Activated CD4-positive, alpha-beta T cell treated with anti-CD3 and anti-CD28 coated beads for 1 hour (primary cell): ENCODE results near the gene TCF4.

Source experiments
- DNase-seq: peaks from one replicate; pipeline ENCODE4 v3.0.0-alpha.2; 2020

Gene TCF4

GRCh38 chr18:55248495-55248894 is 339.5 kb downstream of the TCF4 start:
- no peak for DNase-seq

GRCh38 chr18:55247032-55247431 is 341.0 kb downstream of the TCF4 start:
- DNase-seq: no peak

DNA sequence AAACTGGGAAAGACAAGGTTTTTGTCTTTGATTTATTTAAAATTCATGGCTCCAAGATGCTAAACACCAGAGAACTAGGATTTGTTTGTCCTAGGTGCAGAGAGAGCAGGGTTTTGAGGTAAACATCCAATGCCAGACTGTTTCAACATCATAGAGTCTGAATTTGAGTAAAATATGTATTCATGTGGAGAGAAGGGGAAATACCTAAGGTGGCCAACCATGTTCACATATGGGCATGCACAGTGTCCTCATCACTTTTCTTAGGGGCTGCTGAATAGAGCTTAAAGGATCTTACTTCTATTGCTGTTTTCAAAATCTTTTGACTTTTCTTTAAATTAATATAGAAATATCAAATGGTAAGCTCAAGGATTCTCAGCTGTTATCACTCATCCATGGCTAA is 341.7 kb downstream of the TCF4 start:
- no peak for DNase-seq

- DNase-seq: no peak
Observed at GRCh38 chr18:55245211-55245614, 342.8 kb downstream of the TCF4 start.

- DNase-seq: no peak
Observed at GRCh38 chr18:55244546-55244945, 343.4 kb downstream of the TCF4 start.

DNA sequence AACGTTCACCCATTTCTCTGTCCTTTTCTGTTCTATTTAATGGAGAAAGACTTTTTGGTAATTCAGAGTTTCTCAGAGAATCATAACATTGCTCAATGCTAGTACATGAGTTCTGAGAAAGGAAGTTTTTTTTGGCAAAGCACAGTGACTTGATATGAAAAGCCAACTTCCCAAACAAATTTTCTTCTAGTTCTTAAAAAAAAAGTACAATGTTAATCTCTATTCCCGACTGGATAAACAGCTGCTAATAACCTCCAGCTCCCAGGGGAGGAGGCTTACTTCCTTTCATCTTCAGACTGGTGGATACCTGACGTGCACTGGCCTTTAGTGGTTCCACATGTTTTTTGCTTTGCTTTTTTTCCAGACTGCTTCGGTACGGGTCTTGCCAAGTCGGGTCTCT is 344.1 kb downstream of the TCF4 start:
- no peak for DNase-seq

DNA sequence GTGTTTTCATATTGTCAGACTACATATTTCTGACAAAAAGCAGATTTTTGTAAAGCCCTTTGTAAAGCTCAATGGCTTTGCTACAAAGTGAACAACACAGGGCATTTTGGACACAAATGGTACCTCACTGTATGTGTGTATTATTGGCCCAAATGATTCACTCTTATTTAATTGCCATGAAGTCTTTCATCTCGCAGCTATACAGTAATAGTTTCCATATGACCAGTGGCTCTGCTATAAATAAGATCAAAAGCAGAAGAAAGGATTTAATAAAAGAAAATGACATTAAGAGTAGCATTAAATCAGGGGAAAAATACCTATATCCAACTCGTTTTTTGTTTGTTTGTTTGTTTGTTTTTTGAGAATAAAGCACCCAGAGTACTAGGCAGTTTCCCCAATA is 344.7 kb downstream of the TCF4 start:
- no peak for DNase-seq

GRCh38 chr18:55240978-55241377 is 347.0 kb downstream of the TCF4 start:
- DNase-seq: no peak

DNA sequence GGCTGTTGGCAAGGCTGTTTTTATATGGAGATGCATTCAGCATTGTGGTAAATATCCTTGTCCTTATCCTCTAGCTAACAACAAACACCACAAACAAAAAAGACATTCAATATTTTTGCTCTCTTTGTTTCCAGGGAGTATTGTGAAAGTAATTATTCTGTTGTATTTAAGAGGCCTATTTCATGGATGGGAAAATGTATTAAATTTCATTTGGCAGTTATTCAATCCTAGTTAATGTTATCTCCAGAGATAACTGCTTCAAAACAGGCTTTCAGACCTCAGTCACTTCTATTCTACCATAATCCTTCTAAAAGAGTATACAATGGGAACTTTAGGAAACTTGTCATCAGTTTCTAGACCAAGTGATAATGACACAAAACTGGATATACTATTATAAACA is 348.3 kb downstream of the TCF4 start:
- no peak for DNase-seq

GRCh38 chr18:55237660-55238059 is 350.3 kb downstream of the TCF4 start:
- no peak for DNase-seq

GRCh38 chr18:55236150-55236931 is 351.7 kb downstream of the TCF4 start:
- no peak for DNase-seq

DNA sequence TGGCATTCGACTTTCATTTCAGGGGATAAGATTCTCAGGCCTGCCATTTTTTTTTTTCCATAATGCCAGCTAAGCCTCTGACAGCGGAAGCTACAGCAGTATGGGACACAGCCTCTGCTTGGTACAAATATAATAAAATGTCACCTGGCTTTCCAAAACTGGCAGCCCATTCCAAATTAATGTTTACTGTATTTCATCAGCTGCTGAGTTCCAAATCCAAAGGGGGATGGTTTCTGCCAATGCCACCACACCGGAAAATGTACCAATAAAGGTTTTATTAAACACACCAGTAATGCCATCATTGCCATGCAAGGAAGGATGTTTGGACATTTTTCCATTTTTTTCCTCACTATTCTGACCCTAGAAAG is 352.9 kb downstream of the TCF4 start:
- no peak for DNase-seq

GRCh38 chr18:55234366-55235093 is 353.5 kb downstream of the TCF4 start:
- no peak for DNase-seq

DNA sequence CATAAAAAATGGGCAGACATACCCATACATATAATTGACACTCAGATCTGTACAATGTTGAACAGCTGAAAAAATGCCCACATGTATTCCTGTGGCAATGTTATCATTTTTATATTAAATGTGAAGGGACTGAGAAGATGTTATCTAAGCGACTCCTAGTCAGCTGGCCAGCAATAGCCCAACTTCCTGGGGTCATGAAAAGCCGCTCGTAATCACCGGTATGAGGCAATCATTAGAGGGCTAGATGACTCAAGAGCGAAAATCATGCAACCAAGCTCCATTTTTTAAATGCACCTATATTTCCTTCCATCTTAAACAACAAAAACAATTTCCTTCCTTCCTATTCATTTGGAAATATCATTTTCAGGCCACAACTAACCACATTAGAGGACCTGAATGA is 354.1 kb downstream of the TCF4 start:
- DNase-seq: no peak

DNA sequence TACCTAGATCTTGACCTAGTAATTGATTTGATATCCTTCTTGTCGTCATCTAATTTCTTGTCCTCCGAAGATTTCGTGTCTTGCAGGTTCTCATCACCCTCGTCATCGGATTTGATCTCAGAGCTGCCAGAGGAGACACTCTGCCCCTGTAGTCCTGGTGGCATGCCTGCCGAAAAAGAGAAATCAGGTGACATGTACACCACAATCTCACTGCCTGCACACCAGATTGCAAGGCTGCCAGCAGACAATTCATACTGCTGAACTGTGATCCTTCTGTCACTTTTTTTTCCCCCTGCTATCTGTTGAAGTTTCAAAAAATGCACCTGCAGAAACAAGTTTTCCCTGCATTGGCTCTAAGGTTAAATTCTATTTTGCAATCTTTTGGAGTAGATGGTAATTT is 355.5 kb downstream of the TCF4 start:
- DNase-seq: no peak

GRCh38 chr18:55229682-55230081 is 358.3 kb downstream of the TCF4 start:
- DNase-seq: no peak

DNA sequence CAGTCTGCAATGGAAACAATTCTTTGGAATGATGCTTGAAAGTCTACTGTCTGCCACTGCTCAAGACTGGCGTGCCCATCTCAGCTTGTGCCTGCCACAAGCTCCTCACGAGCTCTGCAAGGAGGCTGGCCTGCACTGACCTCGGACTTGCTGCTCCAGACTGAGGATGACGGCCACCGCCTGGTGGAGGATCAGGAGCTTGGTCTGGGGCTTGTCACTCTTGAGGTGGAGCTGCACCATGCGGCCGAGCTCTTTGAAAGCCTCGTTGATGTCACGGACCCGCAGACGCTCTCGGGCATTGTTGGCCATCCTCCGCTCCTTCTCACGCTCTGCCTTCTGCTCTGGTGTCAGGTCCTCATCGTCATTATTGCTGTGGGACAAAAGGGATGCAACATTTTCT is 359.3 kb downstream of the TCF4 start:
- DNase-seq: no peak

GRCh38 chr18:55228191-55228590 is 359.8 kb downstream of the TCF4 start:
- DNase-seq: no peak

- DNase-seq: no peak
Observed at GRCh38 chr18:55227771-55228170, 360.2 kb downstream of the TCF4 start.

- no peak for DNase-seq
Observed at GRCh38 chr18:55226044-55226443, 361.9 kb downstream of the TCF4 start.

- no peak for DNase-seq
Observed at GRCh38 chr18:55224086-55224625, 363.8 kb downstream of the TCF4 start.

GRCh38 chr18:55221622-55222021 is 366.4 kb downstream of the TCF4 start:
- no peak for DNase-seq

DNA sequence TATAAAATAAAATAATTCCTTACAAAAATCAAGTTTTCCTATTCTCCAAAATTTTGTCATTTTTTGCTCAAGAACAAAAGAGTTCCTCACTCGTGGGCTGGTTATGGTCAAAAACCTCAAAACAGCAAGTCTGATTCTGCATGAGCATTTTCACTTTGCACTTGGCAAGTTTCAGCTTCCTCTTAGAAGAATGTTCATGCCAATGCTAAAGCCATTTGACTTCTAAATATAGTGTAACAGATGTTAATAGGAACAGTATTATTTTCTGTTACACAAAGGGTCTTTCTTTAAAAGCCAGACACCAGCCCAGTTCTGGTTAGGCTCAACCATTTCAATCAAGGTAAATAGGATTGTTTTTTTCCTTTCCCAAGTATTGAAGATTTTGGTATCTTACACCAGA is 367.5 kb downstream of the TCF4 start:
- no peak for DNase-seq

- DNase-seq: no peak
Observed at GRCh38 chr18:55219823-55220222, 368.2 kb downstream of the TCF4 start.
